NCI-H2171 treated with DMSO at 0.1 percent for 48 hours (cell line): ENCODE measurements around the gene NCKAP5.

Experiments
- DNase-seq: peaks from one replicate; lab custom pipeline; 2025; lab: John Stamatoyannopoulos, UW

The NCKAP5 gene

GRCh38 chr2:133266926-133267590 is 301.2 kb downstream of the NCKAP5 start:
- no peak for DNase-seq

- no peak for DNase-seq
These were observed 302.0 kb downstream of the NCKAP5 start for GRCh38 chr2:133266041-133266925.

GRCh38 chr2:133265432-133265949 is 302.8 kb downstream of the NCKAP5 start:
- DNase-seq, result no peak

GRCh38 chr2:133264989-133265401 is 303.3 kb downstream of the NCKAP5 start:
- DNase-seq, result no peak

- DNase-seq, result no peak
These were observed 305.4 kb downstream of the NCKAP5 start for GRCh38 chr2:133262893-133263292.

GRCh38 chr2:133255360-133255759 is 312.9 kb downstream of the NCKAP5 start:
- no peak for DNase-seq

GRCh38 chr2:133253793-133254192 is 314.5 kb downstream of the NCKAP5 start:
- no peak for DNase-seq

GRCh38 chr2:133252780-133253355 is 315.4 kb downstream of the NCKAP5 start:
- no peak for DNase-seq

- no peak for DNase-seq
These were observed 318.9 kb downstream of the NCKAP5 start for GRCh38 chr2:133249362-133249761.

GRCh38 chr2:133248264-133248663 is 320.0 kb downstream of the NCKAP5 start:
- no peak for DNase-seq

- no peak for DNase-seq
These were observed 320.6 kb downstream of the NCKAP5 start for GRCh38 chr2:133247631-133248030.

GRCh38 chr2:133241224-133241571 is 327.1 kb downstream of the NCKAP5 start:
- DNase-seq, result no peak

GRCh38 chr2:133240491-133241223 is 327.6 kb downstream of the NCKAP5 start:
- peak; percentile 11 for DNase-seq

GRCh38 chr2:133235968-133236367 is 332.3 kb downstream of the NCKAP5 start:
- no peak for DNase-seq

- no peak for DNase-seq
These were observed 335.7 kb downstream of the NCKAP5 start for GRCh38 chr2:133232556-133232955.

GRCh38 chr2:133231264-133231663 is 337.0 kb downstream of the NCKAP5 start:
- no peak for DNase-seq

- no peak for DNase-seq
These were observed 338.3 kb downstream of the NCKAP5 start for GRCh38 chr2:133229974-133230373.

GRCh38 chr2:133223226-133223625 is 345.0 kb downstream of the NCKAP5 start:
- DNase-seq, result no peak

GRCh38 chr2:133221398-133221797 is 346.9 kb downstream of the NCKAP5 start:
- no peak for DNase-seq

- no peak for DNase-seq
These were observed 350.1 kb downstream of the NCKAP5 start for GRCh38 chr2:133218204-133218603.

- no peak for DNase-seq
These were observed 352.8 kb downstream of the NCKAP5 start for GRCh38 chr2:133215477-133215876.

- DNase-seq, result no peak
These were observed 354.6 kb downstream of the NCKAP5 start for GRCh38 chr2:133213651-133214050.
